HG03342 (cell line): ENCODE results near the gene VWA5B1.
"Not testable (repeated sequence)": the region's sequence is repeated elsewhere in the genome, so short reads cannot be mapped to it uniquely, and the experiment has no call there.

Experiments used
- ATAC-seq: cut with Tn5 transposase; IDR thresholded peaks from one replicate; pipeline ENCODE4 v1.9.1; 2021; ENCODE audit warnings: mild to moderate bottlenecking, moderate library complexity; ENCODE audit not compliant: unreplicated experiment

VWA5B1 gene, protein sequence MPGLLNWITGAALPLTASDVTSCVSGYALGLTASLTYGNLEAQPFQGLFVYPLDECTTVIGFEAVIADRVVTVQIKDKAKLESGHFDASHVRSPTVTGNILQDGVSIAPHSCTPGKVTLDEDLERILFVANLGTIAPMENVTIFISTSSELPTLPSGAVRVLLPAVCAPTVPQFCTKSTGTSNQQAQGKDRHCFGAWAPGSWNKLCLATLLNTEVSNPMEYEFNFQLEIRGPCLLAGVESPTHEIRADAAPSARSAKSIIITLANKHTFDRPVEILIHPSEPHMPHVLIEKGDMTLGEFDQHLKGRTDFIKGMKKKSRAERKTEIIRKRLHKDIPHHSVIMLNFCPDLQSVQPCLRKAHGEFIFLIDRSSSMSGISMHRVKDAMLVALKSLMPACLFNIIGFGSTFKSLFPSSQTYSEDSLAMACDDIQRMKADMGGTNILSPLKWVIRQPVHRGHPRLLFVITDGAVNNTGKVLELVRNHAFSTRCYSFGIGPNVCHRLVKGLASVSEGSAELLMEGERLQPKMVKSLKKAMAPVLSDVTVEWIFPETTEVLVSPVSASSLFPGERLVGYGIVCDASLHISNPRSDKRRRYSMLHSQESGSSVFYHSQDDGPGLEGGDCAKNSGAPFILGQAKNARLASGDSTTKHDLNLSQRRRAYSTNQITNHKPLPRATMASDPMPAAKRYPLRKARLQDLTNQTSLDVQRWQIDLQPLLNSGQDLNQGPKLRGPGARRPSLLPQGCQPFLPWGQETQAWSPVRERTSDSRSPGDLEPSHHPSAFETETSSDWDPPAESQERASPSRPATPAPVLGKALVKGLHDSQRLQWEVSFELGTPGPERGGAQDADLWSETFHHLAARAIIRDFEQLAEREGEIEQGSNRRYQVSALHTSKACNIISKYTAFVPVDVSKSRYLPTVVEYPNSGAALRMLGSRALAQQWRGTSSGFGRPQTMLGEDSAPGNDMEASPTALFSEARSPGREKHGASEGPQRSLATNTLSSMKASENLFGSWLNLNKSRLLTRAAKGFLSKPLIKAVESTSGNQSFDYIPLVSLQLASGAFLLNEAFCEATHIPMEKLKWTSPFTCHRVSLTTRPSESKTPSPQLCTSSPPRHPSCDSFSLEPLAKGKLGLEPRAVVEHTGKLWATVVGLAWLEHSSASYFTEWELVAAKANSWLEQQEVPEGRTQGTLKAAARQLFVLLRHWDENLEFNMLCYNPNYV

DNA sequence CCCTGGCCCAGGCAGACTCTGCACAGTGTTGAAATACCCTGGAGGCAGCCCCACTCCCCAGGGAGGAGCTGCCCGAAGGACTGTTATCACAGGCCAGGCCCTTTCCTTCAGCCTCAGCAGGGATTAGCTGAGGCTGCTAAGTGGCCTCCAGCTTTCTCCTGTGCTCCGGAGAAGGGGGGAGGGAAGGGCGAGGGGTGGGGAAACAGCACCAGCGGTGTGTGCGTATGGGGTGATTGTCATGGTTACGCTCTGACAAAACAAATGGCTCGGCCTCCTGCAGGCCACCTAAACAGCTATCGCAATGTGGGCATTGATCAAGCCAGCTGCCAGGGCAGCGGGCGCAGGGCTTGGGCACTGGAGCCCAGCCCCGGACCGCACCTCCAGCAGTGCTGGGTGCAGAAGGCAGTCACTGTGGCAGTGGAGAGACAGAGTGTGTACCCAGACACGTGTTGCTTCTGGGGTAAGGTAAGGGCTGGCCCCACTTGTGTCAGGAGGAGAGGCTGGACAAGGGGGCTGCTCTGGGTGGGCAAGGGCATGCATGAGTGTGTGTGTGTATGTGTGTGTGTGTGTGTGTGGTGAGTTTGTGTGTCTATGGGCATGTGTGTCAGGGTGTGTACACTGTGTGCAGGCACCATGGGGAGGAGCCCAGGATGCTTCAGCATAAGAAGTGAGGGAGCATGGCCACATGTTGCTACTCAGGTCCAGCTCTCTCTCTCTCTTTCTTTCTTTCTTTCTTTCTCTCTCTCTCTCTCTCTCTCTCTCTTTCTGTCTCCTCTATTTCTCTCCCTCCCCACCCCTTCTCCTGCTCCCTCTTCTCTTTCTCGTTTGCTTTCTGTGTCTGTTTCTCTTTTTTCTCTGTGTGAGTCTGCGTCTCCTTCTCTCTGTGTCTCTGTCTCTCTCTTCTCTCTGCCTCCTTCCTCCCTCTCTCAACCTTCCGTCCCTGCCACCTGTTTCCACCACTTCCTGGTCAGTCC lies at the start of gene VWA5B1:
Gene VWA5B1 (plus strand): TSS at position 252 of the 974 bp plus-strand sequence. CDS start 19,727 bp downstream, outside the sequence.
- no peak for ATAC-seq

- ATAC-seq = no peak
These were observed 47.7 kb upstream of the VWA5B1 start for GRCh38 chr1:20242890-20243479.

- ATAC-seq = no peak
These were observed 41.6 kb upstream of the VWA5B1 start for GRCh38 chr1:20248971-20249612.

- no peak for ATAC-seq
These were observed 40.2 kb upstream of the VWA5B1 start for GRCh38 chr1:20250340-20250989.

GRCh38 chr1:20252587-20252986 lies 38.1 kb upstream of the VWA5B1 start:
- no peak for ATAC-seq

DNA sequence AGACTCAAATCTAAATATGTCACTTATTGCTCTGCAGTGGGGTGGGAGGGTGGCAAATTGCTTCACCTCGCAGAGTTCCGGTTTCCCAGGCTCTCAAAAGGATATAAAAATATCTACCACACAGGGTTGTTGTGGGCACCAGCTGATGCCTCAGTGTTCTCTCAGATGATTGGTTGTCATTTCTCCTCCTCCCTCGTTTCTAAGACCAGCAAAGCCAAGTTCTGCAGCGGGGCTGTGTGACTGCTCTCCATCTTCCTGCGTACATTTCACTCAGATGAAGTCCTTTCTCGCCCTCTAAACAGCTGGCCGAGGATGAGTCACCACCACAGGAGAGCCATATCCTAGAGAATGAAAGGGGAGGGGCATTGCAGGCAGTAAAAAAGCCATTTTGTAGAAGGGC lies 35.0 kb upstream of the VWA5B1 start:
- ATAC-seq = no peak

GRCh38 chr1:20259646-20260045 lies 31.0 kb upstream of the VWA5B1 start:
- ATAC-seq = no peak

GRCh38 chr1:20261095-20261494 lies 29.6 kb upstream of the VWA5B1 start:
- ATAC-seq = no peak

DNA sequence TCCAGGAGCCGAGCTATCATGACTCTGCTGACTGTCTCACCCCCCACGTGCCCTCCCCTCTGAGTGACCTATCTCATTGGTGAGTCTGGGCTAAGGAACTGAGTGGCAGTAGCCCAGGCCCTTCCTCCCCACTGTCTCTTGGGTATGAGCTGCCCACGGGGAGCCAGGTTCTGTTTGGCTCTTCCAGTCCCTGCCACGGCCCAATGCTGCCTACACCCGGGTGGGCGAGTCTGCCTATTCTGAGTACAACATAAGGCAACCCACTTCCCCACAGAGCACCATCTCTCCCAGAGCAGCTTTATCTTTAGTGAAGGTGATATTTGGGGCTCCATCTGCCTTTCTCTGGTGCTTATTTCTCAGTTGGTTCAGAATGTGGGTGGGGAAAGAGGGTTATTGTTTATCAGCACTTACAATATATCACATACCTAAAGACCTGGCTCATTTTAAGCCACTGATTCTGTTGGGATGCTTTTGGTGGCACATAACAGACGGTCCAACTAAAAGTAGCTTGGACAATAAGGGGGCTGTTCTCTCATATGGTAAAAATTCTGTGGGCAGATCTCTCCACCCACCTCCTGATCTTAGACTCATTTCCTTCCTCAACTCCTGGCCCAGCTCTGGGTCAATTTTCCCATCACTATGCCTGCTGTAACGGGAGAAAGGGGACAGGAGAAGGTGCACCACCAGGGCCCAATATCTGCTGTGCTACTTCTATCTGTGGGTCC lies 27.7 kb upstream of the VWA5B1 start:
- ATAC-seq = no peak

DNA sequence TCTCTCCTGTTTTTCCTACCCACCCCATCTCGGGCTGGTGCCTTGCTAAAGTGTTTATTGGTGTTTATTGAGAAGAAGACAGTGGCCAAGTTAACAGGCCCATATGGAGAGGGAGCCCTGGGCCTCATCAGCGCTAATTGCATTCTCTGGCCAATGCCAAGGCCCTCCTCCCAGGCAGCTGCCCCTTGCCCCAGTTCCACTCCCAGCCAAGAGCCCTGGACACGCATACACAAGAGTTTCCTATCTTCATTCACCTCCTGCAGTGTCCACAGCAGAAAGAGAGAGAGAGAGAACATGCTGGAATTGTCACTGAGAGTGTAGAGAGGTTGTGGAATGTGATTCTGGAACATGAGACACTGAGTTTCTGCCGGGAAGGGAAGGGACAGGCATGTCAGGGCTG lies 25.4 kb upstream of the VWA5B1 start:
- ATAC-seq = no peak

DNA sequence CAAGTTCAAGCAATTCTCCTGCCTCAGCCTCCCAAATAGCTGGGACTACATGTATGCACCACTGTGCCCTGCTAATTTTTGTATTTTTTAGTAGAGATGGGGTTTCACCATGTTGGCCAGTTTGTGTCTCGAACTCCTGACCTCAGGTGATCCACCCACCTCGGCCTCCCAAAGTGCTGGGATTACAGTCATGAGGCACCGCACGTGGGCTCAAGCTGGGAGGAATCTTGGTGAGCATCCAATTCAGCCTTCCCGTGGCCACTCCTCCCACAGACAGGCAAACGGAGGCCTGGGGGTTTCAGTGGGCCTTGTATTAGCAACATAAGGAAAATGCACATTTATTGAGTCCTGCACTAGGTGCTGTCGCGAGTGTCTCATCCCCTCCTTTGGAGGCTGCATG lies 24.5 kb upstream of the VWA5B1 start:
- no peak for ATAC-seq

DNA sequence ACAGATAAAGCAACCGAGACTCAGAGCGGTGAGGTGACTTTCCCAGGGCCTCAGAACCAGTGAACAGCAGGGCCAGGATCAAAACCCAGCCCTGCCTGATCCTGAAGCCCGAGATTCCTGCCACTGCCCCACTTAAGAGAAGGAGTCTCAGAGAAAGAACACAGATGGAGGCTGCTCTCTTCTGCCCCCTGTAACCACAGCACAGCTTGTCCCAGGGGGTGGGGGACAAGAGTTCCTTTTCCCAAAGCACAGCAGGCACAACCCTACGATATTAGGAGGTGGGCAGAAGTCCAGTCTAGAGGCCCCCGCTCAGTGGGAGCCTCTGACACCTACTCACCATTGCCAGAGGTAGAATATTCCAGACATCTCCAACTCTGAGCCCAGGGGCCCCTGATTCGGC lies 24.0 kb upstream of the VWA5B1 start:
- no peak for ATAC-seq

DNA sequence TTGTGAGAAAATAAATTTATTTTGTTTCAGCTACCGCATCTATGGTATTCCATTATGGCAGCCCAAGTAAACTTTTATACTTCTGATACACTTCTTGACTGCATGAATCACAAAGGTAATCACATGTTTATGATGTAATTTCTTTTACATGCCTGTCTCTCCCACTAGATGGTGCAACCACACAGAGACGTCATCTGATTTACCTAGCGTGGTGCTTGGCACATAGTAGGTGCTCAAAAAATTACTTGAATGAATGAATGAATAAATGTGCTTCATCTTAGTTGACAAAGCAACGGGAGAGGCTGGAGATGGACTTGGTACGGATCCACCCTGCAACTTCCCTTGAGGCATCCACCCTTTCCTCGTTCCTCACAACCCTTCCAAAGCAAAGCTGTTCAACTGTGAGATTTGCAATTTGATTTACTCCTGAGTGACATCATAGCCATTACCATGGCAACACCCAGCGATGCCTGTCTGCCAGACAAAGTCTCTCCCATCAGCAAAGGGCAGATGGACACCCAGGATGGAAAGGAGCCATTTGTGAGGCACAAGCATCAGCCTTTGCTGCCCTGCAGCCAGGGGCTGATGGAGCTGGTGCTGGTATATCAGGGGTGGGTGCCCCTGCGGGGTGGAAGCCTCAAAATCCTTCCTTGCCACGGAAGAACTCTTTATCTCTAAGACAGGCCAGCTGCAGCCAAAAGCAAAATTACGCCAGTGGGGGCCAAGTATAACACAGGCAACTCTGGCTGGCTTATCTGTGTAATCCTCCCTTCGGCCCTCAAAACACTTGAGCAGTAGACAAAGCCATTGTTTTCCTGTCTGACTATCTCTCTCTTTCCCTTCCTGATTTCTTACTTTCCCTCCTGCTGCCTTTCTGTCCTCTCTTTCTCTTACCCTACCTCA lies 18.9 kb upstream of the VWA5B1 start:
- ATAC-seq = no peak

GRCh38 chr1:20273716-20274115 lies 17.0 kb upstream of the VWA5B1 start:
- not testable (repeated sequence) for ATAC-seq

GRCh38 chr1:20275319-20275925 lies 15.3 kb upstream of the VWA5B1 start:
- ATAC-seq = no peak

DNA sequence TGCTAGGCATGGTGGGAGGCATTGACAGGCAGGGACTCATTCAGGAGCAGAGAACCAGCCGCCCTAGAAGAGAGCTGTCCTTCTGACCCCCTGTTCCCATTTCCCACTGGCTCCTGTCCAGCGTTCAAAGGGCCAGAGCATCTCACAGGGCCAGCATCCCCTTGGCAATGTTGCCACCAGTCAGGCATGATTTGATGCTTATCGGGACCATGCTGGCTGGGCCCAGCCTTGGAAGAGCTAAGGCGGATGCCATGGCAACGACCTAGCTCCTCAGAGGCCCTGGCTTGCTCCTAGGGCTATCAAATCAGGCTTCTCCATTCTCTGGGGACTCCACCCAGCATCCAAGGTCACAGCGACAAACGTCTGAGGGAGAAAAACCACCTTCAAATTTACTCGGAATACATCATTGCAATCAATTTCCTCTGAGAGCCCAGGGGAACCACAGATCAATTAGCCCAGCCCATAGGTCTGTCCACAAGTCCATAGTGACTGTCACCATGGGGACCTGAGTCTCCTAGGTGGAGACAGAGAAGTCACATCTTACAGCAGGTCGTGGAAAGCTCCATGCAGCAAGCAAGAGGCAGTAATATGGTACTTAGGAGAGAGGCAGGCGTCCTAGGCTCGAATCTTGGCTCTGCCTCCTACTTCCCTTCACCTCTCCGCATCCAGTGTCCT lies 14.1 kb upstream of the VWA5B1 start:
- no peak for ATAC-seq
